ENCODE results near the gene EVC2. TPM values are rescaled to one million over a fixed set of nuclear protein-coding genes. Genes with fewer than 3 reads are reported as not detected.

EVC2 gene
- total RNA-seq, 4 donors from 2014 or later = 15.7 to 24.5 (median 17.2) TPM

DNA sequence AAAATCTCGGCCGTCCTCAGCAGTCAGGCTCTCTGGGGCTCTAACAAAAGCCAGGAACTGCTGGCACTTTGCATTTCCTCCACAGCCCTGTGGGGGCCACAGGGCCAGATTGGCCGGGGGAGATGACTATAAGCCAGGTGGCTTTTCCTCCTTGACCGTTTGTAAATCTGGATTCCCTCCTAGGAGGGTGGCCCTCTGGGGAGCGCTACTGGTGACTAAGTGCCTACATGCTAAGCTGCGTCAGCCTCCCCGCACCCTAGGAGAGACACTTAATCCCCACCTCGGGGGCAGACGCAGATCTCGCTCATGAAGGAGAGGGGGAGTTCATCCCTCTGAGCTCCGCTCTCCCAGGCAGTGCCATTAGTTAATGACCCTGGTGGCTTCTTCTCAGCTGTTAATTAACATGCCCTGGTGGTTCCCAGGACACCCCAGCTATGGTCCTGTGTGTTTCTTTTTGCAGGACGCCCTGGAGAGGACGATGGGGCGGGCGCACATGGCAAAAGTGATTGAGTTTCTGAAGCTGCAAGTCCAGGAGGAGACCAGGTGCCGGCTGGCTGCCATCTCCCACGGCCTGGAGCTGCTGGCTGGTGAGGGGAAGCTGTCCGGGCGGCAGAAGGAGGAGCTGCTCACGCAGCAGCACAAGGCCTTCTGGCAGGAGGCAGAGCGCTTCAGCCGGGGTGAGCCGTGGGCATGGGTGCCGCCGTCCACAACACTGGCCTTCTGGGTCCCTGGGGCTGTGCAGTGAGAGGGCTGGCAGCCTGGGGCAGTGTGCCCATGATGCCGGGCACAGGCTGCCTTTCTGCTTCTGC, 44.2 kb upstream of the EVC2 start:
- no peak for TF ChIP-seq POLR2A (IDR thresholded peaks at IDR 0.05)
- TF ChIP-seq, protein P1, sequence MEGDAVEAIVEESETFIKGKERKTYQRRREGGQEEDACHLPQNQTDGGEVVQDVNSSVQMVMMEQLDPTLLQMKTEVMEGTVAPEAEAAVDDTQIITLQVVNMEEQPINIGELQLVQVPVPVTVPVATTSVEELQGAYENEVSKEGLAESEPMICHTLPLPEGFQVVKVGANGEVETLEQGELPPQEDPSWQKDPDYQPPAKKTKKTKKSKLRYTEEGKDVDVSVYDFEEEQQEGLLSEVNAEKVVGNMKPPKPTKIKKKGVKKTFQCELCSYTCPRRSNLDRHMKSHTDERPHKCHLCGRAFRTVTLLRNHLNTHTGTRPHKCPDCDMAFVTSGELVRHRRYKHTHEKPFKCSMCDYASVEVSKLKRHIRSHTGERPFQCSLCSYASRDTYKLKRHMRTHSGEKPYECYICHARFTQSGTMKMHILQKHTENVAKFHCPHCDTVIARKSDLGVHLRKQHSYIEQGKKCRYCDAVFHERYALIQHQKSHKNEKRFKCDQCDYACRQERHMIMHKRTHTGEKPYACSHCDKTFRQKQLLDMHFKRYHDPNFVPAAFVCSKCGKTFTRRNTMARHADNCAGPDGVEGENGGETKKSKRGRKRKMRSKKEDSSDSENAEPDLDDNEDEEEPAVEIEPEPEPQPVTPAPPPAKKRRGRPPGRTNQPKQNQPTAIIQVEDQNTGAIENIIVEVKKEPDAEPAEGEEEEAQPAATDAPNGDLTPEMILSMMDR (IDR thresholded peaks at IDR 0.05) = no peak
- intact Hi-C loops (cut with DNase I) = no loop called here
- no peak overlapping the region for H3K27ac ChIP-seq
- WGBS, 2 donors = 85 to 88% methylated on average over 12 to 25 of the region's 26 CpGs
- H3K9me3 ChIP-seq = no peaks in the 10 kb centered on the region
- H3K27me3 ChIP-seq = no peaks in the 10 kb centered on the region
- H3K4me3 ChIP-seq (replicated peaks in 1 of 3) = no peak overlapping the region
- DNase-seq = no peak
- H3K36me3 ChIP-seq = peaks cover 25 to 30% of the 10 kb centered on the region in 2 donors
- peaks cover 3 to 6% of the 10 kb centered on the region in 2 donors for H3K4me1 ChIP-seq

DNA sequence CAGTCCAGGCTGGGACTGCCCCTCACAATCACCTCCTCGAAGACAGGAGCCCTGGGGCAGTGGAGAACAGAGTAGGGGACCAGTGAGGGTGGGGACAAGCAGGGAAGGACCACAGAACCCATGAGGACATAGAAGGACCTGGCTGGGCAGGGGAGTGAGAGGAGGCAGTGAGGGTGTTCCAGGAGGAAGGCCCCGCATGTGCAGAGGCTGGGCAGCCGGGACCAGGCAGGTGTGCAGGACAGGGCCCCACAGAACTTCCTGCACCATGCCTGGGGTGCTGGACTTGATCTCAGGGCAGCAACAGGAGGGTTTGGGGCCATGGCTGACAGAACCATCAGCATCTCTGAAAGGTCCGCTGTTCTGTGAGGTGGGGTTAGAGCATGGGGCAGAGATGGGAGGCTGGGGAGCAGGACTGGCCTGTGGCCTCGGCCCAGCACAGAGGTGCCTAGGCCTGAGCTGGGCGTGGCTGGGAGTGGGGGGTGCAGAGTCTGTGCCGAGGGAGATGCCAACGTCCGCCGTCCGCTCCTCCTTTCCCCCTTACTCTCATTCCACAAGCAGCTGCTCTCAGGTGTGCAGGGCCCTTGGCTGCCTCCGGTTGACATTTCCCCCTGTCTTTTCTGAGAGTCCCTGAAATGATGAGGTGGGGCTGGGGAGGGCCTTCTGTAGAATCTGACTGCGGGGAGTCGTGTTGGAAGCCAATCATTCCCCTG, 43.5 kb upstream of the EVC2 start:
- H3K4me1 ChIP-seq = peaks cover 10 to 11% of the 10 kb centered on the region in 2 donors
- DNase-seq = no peak
- peaks cover 22 to 25% of the 10 kb centered on the region in 2 donors for H3K36me3 ChIP-seq
- no peak overlapping the region for H3K4me3 ChIP-seq (replicated peaks in 1 of 3)
- no peaks in the 10 kb centered on the region for H3K27me3 ChIP-seq
- TF ChIP-seq, protein P1 (IDR thresholded peaks at IDR 0.05) = no peak
- no peak for TF ChIP-seq POLR2A (IDR thresholded peaks at IDR 0.05)
- H3K9me3 ChIP-seq = no peaks in the 10 kb centered on the region
- H3K27ac ChIP-seq = no peak overlapping the region
- intact Hi-C loops (cut with DNase I) = no loop called here
- 80 to 90% methylated on average over 14 of the region's 14 CpGs for WGBS, 2 donors

GRCh38 chr4:5750946-5751665, 42.7 kb upstream of the EVC2 start:
- DNase-seq = no peak
- TF ChIP-seq, protein P1 (IDR thresholded peaks at IDR 0.05) = no peak
- no peak for TF ChIP-seq POLR2A (IDR thresholded peaks at IDR 0.05)
- Histone ChIP-seq H3K9me3 (no peaks in the 10 kb centered on the region), H3K4me1 (peaks cover 10 to 11% of the 10 kb centered on the region in 2 donors), H3K27me3 (no peaks in the 10 kb centered on the region), H3K27ac (no peak overlapping the region), H3K36me3 (peaks cover 19 to 20% of the 10 kb centered on the region in 2 donors), H3K4me3 (replicated peaks in 1 of 3) (no peak overlapping the region)
- intact Hi-C loops (cut with DNase I) = no loop called here
- WGBS, 2 donors = 88 to 92% methylated on average over 16 to 17 of the region's 17 CpGs

- Histone ChIP-seq H3K36me3 (peaks cover 11 to 18% of the 10 kb centered on the region in 2 donors), H3K4me1 (peaks cover 10 to 11% of the 10 kb centered on the region in 2 donors), H3K4me3 (replicated peaks in 1 of 3) (no peak overlapping the region), H3K27ac (no peak overlapping the region), H3K9me3 (no peaks in the 10 kb centered on the region), H3K27me3 (no peaks in the 10 kb centered on the region)
- intact Hi-C loops (cut with DNase I) = no loop called here
- TF ChIP-seq, protein P1 (IDR thresholded peaks at IDR 0.05) = no peak
- no peak for TF ChIP-seq POLR2A (IDR thresholded peaks at IDR 0.05)
- DNase-seq = no peak
- 92 to 98% methylated on average over 10 of the region's 10 CpGs for WGBS, 2 donors
Measured at GRCh38 chr4:5750052-5750945, 41.9 kb upstream of the EVC2 start.
